ENCODE results near the gene ANKMY1. TPM values are rescaled to one million over a fixed set of nuclear protein-coding genes. Genes with fewer than 3 reads are reported as not detected.
A peak's percentile ranks its signal among the peaks of the same experiment; 100 is the strongest.

ANKMY1 gene
- total RNA-seq, 1 experiment from 2014 or later, result 28.3 TPM

- H3K9ac ChIP-seq (ENCODE audit: low read length), result peak overlapping the region; percentile 46
- ATAC-seq, result no peak
- intact Hi-C loops (cut with micrococcal nuclease), result loop anchor here (5.0 kb wide), 1 partner anchor 300 kb away; no protein-coding TSS in a partner anchor
Measured at GRCh38 chr2:240451791-240452461, 105.9 kb downstream of the ANKMY1 start.

GRCh38 chr2:240451108-240451611 lies 106.6 kb downstream of the ANKMY1 start:
- H4K20me1 ChIP-seq (ENCODE audit: insufficient read depth), result no peaks in the 10 kb centered on the region
- CTCF ChIA-PET, result interaction anchor here (0.7 kb wide), 1 partner anchor 218 kb away, joined by 3 read pairs; no protein-coding TSS in a partner anchor

More at GRCh38 chr2:240451791-240452461, 105.9 kb downstream of the ANKMY1 start:
- peaks cover 29 to 44% of the 10 kb centered on the region in 2 experiments for H3K4me1 ChIP-seq (ENCODE audit: control insufficient read depth in 1 of 2, insufficient read depth in 2 of 2, low read length in 2 of 2)
- POLR2A ChIA-PET, result no interaction called here
- DNase-seq (ENCODE audit: low read depth, low spot score), result no peak
- peak overlapping the region; percentile 28 to 49 for H3K4me3 ChIP-seq (replicated peaks in 1 of 2; ENCODE audit: low read depth in 1 of 2, low read length in 2 of 2)
- CTCF ChIA-PET, result interaction anchor here (0.7 kb wide), 1 partner anchor 219 kb away, joined by 3 read pairs; no protein-coding TSS in a partner anchor
- BruUV-seq (replicated peaks), result no TSS peak
- H3K79me2 ChIP-seq (ENCODE audit: insufficient read depth, low read length), result peaks cover 62% of the 10 kb centered on the region; the same call in 1 of the 2 replicates
- H3K4me2 ChIP-seq (ENCODE audit: low read length), result peak overlapping the region; percentile 75
- H3K9me3 ChIP-seq (ENCODE audit: control insufficient read depth in 1 of 2, insufficient read depth in 1 of 2, low read depth in 1 of 2, low read length in 2 of 2), result no peaks in the 10 kb centered on the region
- H3K36me3 ChIP-seq (ENCODE audit: control insufficient read depth in 1 of 2, insufficient read depth in 2 of 2, low read length in 2 of 2), result no peaks in the 10 kb centered on the region
- TF ChIP-seq SP1 (IDR thresholded peaks at IDR 0.05; ENCODE audit: low read depth), result no peak
- no peak for TF ChIP-seq ZFX (IDR thresholded peaks at IDR 0.05)
- no peak for TF ChIP-seq RAD21 (IDR thresholded peaks at IDR 0.05; ENCODE audit: low read depth)
- TF ChIP-seq EZH2 (IDR thresholded peaks at IDR 0.05), result no peak
- no peak for TF ChIP-seq SRF (IDR thresholded peaks at IDR 0.05; ENCODE audit: low read depth)
- TF ChIP-seq FOSL1 (IDR thresholded peaks at IDR 0.05; ENCODE audit: low read depth), result no peak
- TF ChIP-seq TCF7L2 (IDR thresholded peaks at IDR 0.05; ENCODE audit: borderline replicate concordance, extremely low read depth, insufficient read depth, insufficient read length), result no peak
- no peaks in the 10 kb centered on the region for H3K9me2 ChIP-seq (ENCODE audit: insufficient read depth)
- H3K27me3 ChIP-seq (ENCODE audit: insufficient read depth, low read length), result no peaks in the 10 kb centered on the region
- RAD21 ChIA-PET (ENCODE audit: low non-redundant PET in 1 of 2, low total read pairs in 2 of 2, uncharacterized antibody in 2 of 2, unreplicated experiment in 2 of 2), result no interaction called here
- no peak overlapping the region for H2AFZ ChIP-seq (ENCODE audit: low read depth, low read length, poor library complexity, severe bottlenecking)
- H4K20me1 ChIP-seq (ENCODE audit: insufficient read depth), result no peaks in the 10 kb centered on the region
- H3K27ac ChIP-seq (ENCODE audit: low read depth, low read length), result peak overlapping the region; percentile 45; the same call in 1 of the 2 replicates

More at GRCh38 chr2:240451108-240451611, 106.6 kb downstream of the ANKMY1 start:
- no peak overlapping the region for H2AFZ ChIP-seq (ENCODE audit: low read depth, low read length, poor library complexity, severe bottlenecking)
- intact Hi-C loops (cut with micrococcal nuclease), result loop anchor here (5.0 kb wide), 1 partner anchor 299 kb away; no protein-coding TSS in a partner anchor
- H3K36me3 ChIP-seq (ENCODE audit: control insufficient read depth in 1 of 2, insufficient read depth in 2 of 2, low read length in 2 of 2), result no peaks in the 10 kb centered on the region
- TF ChIP-seq CTCF (IDR thresholded peaks at IDR 0.05 in 2 of 3, conservative IDR thresholded peaks at IDR 0.05 in 1 of 3; ENCODE audit: borderline replicate concordance in 1 of 3, insufficient read depth in 1 of 3, low read depth in 2 of 3, low read length in 2 of 3) (0 out of 6 replicates have a peak, but pooled peaks of 1 of the 3 experiments have one; percentile 13), ZNF274 (IDR thresholded peaks at IDR 0.05; ENCODE audit: low read depth, low read length) (no peak), ZBTB33 (IDR thresholded peaks at IDR 0.05; ENCODE audit: extremely low read depth, insufficient replicate concordance, low read length) (no peak), REST (IDR thresholded peaks at IDR 0.05; ENCODE audit: low read depth) (no peak), SRF (IDR thresholded peaks at IDR 0.05; ENCODE audit: low read depth) (no peak)
- RAD21 ChIA-PET (ENCODE audit: low non-redundant PET in 1 of 2, low total read pairs in 2 of 2, uncharacterized antibody in 2 of 2, unreplicated experiment in 2 of 2), result no interaction called here
- H3K27ac ChIP-seq (ENCODE audit: low read depth, low read length), result peak overlapping the region; percentile 45; the same call in 1 of the 2 replicates
- no TSS peak for BruUV-seq (replicated peaks)
- no peak for DNase-seq (ENCODE audit: low read depth, low spot score)
- POLR2A ChIA-PET, result no interaction called here
- no peaks in the 10 kb centered on the region for H3K9me2 ChIP-seq (ENCODE audit: insufficient read depth)
- ATAC-seq, result peak; percentile 30; the same call in 1 of the 2 replicates
- peaks cover 68% of the 10 kb centered on the region; the same call in 1 of the 2 replicates for H3K79me2 ChIP-seq (ENCODE audit: insufficient read depth, low read length)
- H3K9me3 ChIP-seq (ENCODE audit: control insufficient read depth in 1 of 2, insufficient read depth in 1 of 2, low read depth in 1 of 2, low read length in 2 of 2), result no peaks in the 10 kb centered on the region
- peak overlapping the region; percentile 75 for H3K4me2 ChIP-seq (ENCODE audit: low read length)
- H3K4me3 ChIP-seq (replicated peaks in 1 of 2; ENCODE audit: low read depth in 1 of 2, low read length in 2 of 2), result no peak overlapping the region
- no peaks in the 10 kb centered on the region for H3K27me3 ChIP-seq (ENCODE audit: insufficient read depth, low read length)
- peak overlapping the region; percentile 46 for H3K9ac ChIP-seq (ENCODE audit: low read length)
- peaks cover 29 to 40% of the 10 kb centered on the region in 2 experiments for H3K4me1 ChIP-seq (ENCODE audit: control insufficient read depth in 1 of 2, insufficient read depth in 2 of 2, low read length in 2 of 2)

Measured in HCT116 (cell line).